ENCODE results near the gene VRK2.
"Not testable (repeated sequence)": the region's sequence is repeated elsewhere in the genome, so short reads cannot be mapped to it uniquely, and the experiment has no call there.

VRK2 gene

GRCh38 chr2:58110765-58111164 lies 64.2 kb downstream of the VRK2 start:
- POLR2A ChIA-PET = no interaction called here
- no peak for TF ChIP-seq CTCF (IDR thresholded peaks at IDR 0.05; ENCODE audit: control extremely low read depth, extremely low read depth, low read depth, missing control alignments)
- no peak for DNase-seq (ENCODE audit: extremely low spot score)
- CTCF ChIA-PET = interaction anchor here (1.4 kb wide), 1 partner anchor 10 kb away, joined by 3 read pairs; no protein-coding TSS in a partner anchor

- CTCF ChIA-PET = interaction anchor here (1.7 kb wide), 1 partner anchor 139 kb away, joined by 4 read pairs; no protein-coding TSS in a partner anchor
- POLR2A ChIA-PET; DNase-seq (ENCODE audit: extremely low spot score): not testable (repeated sequence)
Observed at GRCh38 chr2:58113563-58113962, 67.0 kb downstream of the VRK2 start.

- no peak for TF ChIP-seq CTCF (IDR thresholded peaks at IDR 0.05; ENCODE audit: control extremely low read depth, extremely low read depth, low read depth, missing control alignments)
- ChIA-PET CTCF (interaction anchor here (1.3 to 1.6 kb wide), 2 partner anchors 9 to 15 kb away, joined by 3 read pairs; no protein-coding TSS in a partner anchor), POLR2A (no interaction called here)
- no peak for DNase-seq (ENCODE audit: extremely low spot score)
Observed at GRCh38 chr2:58120626-58121229, 74.1 kb downstream of the VRK2 start.

- POLR2A ChIA-PET = no interaction called here
- no peak for TF ChIP-seq CTCF (IDR thresholded peaks at IDR 0.05; ENCODE audit: control extremely low read depth, extremely low read depth, low read depth, missing control alignments)
- CTCF ChIA-PET = no interaction called here
Observed at GRCh38 chr2:58122040-58122439, 75.4 kb downstream of the VRK2 start.

GRCh38 chr2:58122540-58122939 lies 75.9 kb downstream of the VRK2 start:
- ChIA-PET CTCF (no interaction called here), POLR2A (no interaction called here)
- no peak for TF ChIP-seq CTCF (IDR thresholded peaks at IDR 0.05; ENCODE audit: control extremely low read depth, extremely low read depth, low read depth, missing control alignments)
- DNase-seq (ENCODE audit: extremely low spot score) = no peak

More at GRCh38 chr2:58122040-58122439, 75.4 kb downstream of the VRK2 start:
- DNase-seq (ENCODE audit: extremely low spot score) = no peak

- TF ChIP-seq CTCF (IDR thresholded peaks at IDR 0.05; ENCODE audit: control extremely low read depth, extremely low read depth, low read depth, missing control alignments) = no peak
- DNase-seq (ENCODE audit: extremely low spot score) = no peak
- ChIA-PET POLR2A (no interaction called here), CTCF (no interaction called here)
Observed at GRCh38 chr2:58127111-58127510, 80.5 kb downstream of the VRK2 start.

GRCh38 chr2:58130238-58130637 lies 83.6 kb downstream of the VRK2 start:
- no peak for DNase-seq (ENCODE audit: extremely low spot score)
- POLR2A ChIA-PET = no interaction called here
- TF ChIP-seq CTCF (IDR thresholded peaks at IDR 0.05; ENCODE audit: control extremely low read depth, extremely low read depth, low read depth, missing control alignments) = no peak
- CTCF ChIA-PET = interaction anchor here (1.0 kb wide), 1 partner anchor 11 kb away, joined by 3 read pairs; no protein-coding TSS in a partner anchor

Measured in GM10248 (cell line).